ENCODE results near the gene CCNE1. TPM values are rescaled to one million over a fixed set of nuclear protein-coding genes. Genes with fewer than 3 reads are reported as not detected.

The CCNE1 gene
- total RNA-seq, 1 experiment from 2014 or later: 26.4 TPM

DNA sequence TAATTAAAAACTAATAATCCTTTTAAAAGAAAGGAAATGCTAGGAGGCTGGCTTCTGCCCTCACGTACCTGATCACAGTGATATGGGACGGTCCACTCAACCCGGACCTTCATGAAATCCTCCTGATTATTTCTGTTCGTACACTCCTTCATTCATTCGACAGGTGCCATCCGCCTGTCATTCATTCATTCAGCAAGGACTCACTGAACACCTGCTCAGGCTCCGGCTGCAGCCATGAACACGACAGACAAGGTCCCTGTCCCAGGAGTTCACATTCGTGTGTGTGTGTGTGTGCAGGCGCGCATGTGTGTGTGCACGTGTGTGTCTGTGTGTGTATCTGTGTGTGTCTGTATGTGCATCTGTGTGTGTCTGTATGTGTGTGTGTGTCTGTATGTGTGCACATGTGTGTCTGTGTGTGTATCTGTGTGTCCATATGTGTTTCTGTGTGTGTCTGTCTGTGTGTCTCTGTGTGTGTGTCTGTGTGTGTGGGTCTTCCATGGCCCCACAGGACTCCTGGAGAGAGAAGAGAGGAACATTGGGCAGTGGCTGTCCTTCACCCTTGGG is 28.1 kb upstream of the CCNE1 start:
- Histone ChIP-seq H3K4me1 (ENCODE audit: control insufficient read depth, insufficient read depth, low read length) (no peaks in the 10 kb centered on the region), H3K36me3 (ENCODE audit: control insufficient read depth, insufficient read depth, low read length) (no peaks in the 10 kb centered on the region), H3K27ac (ENCODE audit: low read length) (no peak overlapping the region), H3K27me3 (ENCODE audit: control insufficient read depth, insufficient read depth, low read length) (no peaks in the 10 kb centered on the region), H3K9me3 (ENCODE audit: control insufficient read depth, insufficient read depth, low read depth, low read length) (no peaks in the 10 kb centered on the region), H3K4me3 (ENCODE audit: low read depth in 2 of 2, low read length in 2 of 2) (no peak overlapping the region)
- no TSS peak for BruUV-seq (replicated peaks)
- in situ Hi-C loops (cut with HindIII; ENCODE audit: low pct_unique_long_range_greater_than_20kb, low sequenced_read_pairs): no loop called here
- no peak for ATAC-seq
- POLR2A ChIA-PET: no interaction called here
- intact Hi-C loops (cut with micrococcal nuclease; ENCODE audit: unreplicated experiment): no loop called here
- CTCF ChIA-PET: no interaction called here
- no peak for TF ChIP-seq TCF7L2 (IDR thresholded peaks at IDR 0.05; ENCODE audit: low read depth, low read length)
- TF ChIP-seq CTCF (IDR thresholded peaks at IDR 0.05): no peak
- TF ChIP-seq REST (IDR thresholded peaks at IDR 0.05; ENCODE audit: insufficient read depth in 1 of 2, low read depth in 2 of 2, low read length in 1 of 2): no peak
- TF ChIP-seq POLR2AphosphoS5 (IDR thresholded peaks at IDR 0.05; ENCODE audit: low read depth, low read length): no peak
- no peak for TF ChIP-seq SIN3A (IDR thresholded peaks at IDR 0.05; ENCODE audit: borderline replicate concordance, insufficient read depth, low read depth, low read length)
- no peak for DNase-seq (ENCODE audit: low read depth, low spot score)

DNA sequence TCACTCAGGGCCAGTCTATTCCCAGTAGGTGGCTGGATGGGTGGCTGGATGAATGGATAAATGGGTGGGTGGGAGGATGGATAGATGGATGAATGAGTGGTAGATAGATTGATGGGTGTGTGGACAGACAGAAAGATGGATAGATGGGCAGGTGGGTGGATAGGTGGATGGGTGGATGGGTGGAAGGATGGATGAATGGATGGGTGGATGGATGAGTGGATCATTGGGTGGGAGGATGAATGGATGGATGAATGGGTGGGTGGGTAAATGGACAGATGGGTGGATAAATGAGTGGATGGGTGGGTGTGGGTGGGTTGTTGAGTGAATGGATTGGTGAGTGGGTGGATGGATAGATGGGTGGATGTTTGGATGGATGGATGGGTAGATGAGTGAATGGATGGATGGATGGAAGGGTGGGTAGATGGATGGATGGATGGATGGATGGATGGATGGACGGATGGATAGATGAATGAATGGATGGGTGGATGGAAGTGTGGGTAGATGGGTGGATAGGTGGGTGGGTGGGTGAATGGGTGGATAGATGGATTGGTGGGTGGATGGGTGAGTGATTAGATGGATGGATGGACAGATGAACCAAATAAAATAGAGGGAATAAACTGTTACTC is 27.1 kb upstream of the CCNE1 start:
- DNase-seq (ENCODE audit: low read depth, low spot score): no peak

More for the DNA sequence above, 27.1 kb upstream of the CCNE1 start:
- BruUV-seq (replicated peaks): no TSS peak
- no peaks in the 10 kb centered on the region for H3K27me3 ChIP-seq (ENCODE audit: control insufficient read depth, insufficient read depth, low read length)
- H3K4me1 ChIP-seq (ENCODE audit: control insufficient read depth, insufficient read depth, low read length): no peaks in the 10 kb centered on the region
- in situ Hi-C loops (cut with HindIII; ENCODE audit: low pct_unique_long_range_greater_than_20kb, low sequenced_read_pairs): no loop called here
- H3K9me3 ChIP-seq (ENCODE audit: control insufficient read depth, insufficient read depth, low read depth, low read length): no peaks in the 10 kb centered on the region
- ChIA-PET CTCF (interaction anchor here (0.5 kb wide), 1 partner anchor 60 kb away, joined by 3 read pairs; no protein-coding TSS in a partner anchor), POLR2A (no interaction called here)
- no peak for ATAC-seq
- intact Hi-C loops (cut with micrococcal nuclease; ENCODE audit: unreplicated experiment): no loop called here
- TF ChIP-seq POLR2AphosphoS5 (IDR thresholded peaks at IDR 0.05; ENCODE audit: low read depth, low read length): no peak
- no peak for TF ChIP-seq TCF7L2 (IDR thresholded peaks at IDR 0.05; ENCODE audit: low read depth, low read length)
- TF ChIP-seq SIN3A (IDR thresholded peaks at IDR 0.05; ENCODE audit: borderline replicate concordance, insufficient read depth, low read depth, low read length): no peak
- no peak for TF ChIP-seq CTCF (IDR thresholded peaks at IDR 0.05)
- TF ChIP-seq REST (IDR thresholded peaks at IDR 0.05; ENCODE audit: insufficient read depth in 1 of 2, low read depth in 2 of 2, low read length in 1 of 2): no peak
- no peak overlapping the region for H3K27ac ChIP-seq (ENCODE audit: low read length)
- no peaks in the 10 kb centered on the region for H3K36me3 ChIP-seq (ENCODE audit: control insufficient read depth, insufficient read depth, low read length)
- no peak overlapping the region for H3K4me3 ChIP-seq (ENCODE audit: low read depth in 2 of 2, low read length in 2 of 2)
